ENCODE measurements around the gene FBXW11. TPM values are rescaled to one million over a fixed set of nuclear protein-coding genes. Genes with fewer than 3 reads are reported as not detected.
A peak's percentile ranks its signal among the peaks of the same experiment; 100 is the strongest.

FBXW11 gene
- total and polyA plus RNA-seq, 8 donors = 6.0 to 43.8 (median 25.0) TPM

DNA sequence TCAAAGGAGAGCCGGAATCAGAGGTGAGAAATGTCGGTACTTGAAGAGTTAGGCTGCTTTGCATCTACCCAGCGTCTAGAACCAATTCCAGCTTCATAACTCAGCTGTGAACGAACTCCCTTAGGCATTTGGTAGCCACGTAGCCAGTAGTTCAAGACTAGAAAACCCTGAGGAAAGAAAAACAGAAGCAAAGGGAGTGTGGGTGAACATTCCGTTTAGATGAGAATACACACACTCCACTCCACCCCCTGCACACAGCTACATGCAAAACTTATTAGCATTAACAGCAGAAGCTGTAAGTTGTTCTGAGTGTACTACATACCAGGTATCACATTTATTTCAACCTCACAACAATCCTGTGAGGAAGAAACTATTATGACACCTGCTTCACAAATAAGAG, 142.5 kb downstream of the FBXW11 start:
- Histone ChIP-seq H3K27me3 (no peaks in the 10 kb centered on the region), H3K36me3 (peaks cover 0 to 24% (median 9%) of the 10 kb centered on the region in 3 donors), H3K27ac (no peak overlapping the region), H3K4me1 (no peaks in the 10 kb centered on the region), H3K9me3 (no peaks in the 10 kb centered on the region), H3K4me3 (no peak overlapping the region)
- 84 to 90% methylated on average over 6 of the region's 6 CpGs for WGBS, 2 donors
- ATAC-seq (no peak), DNase-seq (no peak), FAIRE-seq (no peak)
- no peak for TF ChIP-seq CTCF (IDR thresholded peaks at IDR 0.05)
- intact Hi-C loops (cut with DNase I) = no loop called here

DNA sequence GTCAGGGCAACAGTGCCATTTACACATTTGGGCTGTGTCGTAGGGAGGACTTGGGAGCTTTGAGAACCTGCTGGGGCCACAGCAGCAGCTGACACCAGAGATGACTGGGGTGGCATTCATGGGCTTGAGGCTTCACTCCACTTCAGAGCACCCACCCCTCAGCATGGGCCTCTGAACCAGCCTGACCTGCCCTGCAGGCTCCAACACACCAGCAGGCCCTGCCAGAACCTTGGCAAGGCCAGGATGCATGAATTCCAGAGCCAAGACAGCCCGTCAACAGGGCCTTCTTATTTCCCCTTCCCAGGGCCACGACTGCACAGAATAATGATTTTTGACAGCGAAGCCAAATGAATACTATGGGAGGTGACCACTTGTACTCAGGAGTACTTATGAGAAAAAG, 143.8 kb downstream of the FBXW11 start:
- DNase-seq (no peak), FAIRE-seq (no peak), ATAC-seq (peak in 2 of 4 donors; percentile 16 to 30)
- 61 to 62% methylated on average over 4 of the region's 4 CpGs for WGBS, 2 donors
- intact Hi-C loops (cut with DNase I) = no loop called here
- no peaks in the 10 kb centered on the region for H3K27me3 ChIP-seq
- H3K36me3 ChIP-seq = peaks cover 0 to 12% (median 5%) of the 10 kb centered on the region in 3 donors
- no peak overlapping the region for H3K27ac ChIP-seq
- H3K9me3 ChIP-seq = no peaks in the 10 kb centered on the region
- H3K4me1 ChIP-seq = no peaks in the 10 kb centered on the region
- no peak for TF ChIP-seq CTCF (IDR thresholded peaks at IDR 0.05)
- H3K4me3 ChIP-seq = no peak overlapping the region

DNA sequence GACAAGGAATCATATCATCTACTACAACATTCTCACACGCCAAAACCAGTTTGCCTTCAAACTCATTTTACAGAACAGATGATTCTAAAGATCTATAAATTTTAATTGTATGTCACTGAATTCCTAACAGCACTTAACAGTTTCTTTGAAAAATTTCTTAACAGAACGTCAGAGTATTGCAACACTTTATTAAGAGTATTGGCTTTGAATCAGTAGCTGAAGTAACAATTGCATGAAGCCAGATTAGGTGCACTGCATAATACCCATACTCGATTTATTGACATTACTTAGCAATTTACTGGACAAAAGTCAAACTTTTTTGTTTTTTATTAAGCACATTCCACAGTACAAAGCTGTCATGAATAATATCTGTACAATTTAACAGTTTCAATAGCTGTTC, 145.1 kb downstream of the FBXW11 start:
- no peaks in the 10 kb centered on the region for H3K9me3 ChIP-seq
- WGBS, 2 donors = 64 to 66% methylated on average over 3 of the region's 3 CpGs
- H3K36me3 ChIP-seq = peaks cover 0 to 9% (median 0%) of the 10 kb centered on the region in 3 donors
- no peak for DNase-seq
- FAIRE-seq = no peak
- no peak overlapping the region for H3K4me3 ChIP-seq
- H3K4me1 ChIP-seq = no peaks in the 10 kb centered on the region
- H3K27me3 ChIP-seq = no peaks in the 10 kb centered on the region
- no peak for TF ChIP-seq CTCF (IDR thresholded peaks at IDR 0.05)
- H3K27ac ChIP-seq = no peak overlapping the region
- no peak for ATAC-seq
- intact Hi-C loops (cut with DNase I) = no loop called here

DNA sequence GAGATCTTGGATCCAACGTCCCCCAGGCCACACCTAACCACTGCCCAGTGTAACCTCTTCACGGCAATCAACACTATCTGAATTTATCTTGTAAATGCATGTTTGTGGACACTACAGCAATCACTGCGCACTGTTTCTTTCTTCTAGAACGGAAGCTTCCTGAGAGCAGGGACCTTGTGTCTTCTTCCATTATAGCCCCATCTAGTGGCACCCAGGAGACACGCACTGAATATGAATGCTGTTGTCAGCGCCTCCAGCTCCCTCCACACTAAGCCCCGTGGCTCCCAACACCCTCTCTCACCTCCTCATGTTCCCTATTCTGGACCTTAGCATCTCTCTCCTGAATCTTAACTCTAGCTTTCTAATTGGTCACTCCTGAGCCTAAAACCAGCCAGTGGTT, 148.1 kb downstream of the FBXW11 start:
- Histone ChIP-seq H3K27me3 (no peaks in the 10 kb centered on the region), H3K4me1 (no peaks in the 10 kb centered on the region), H3K36me3 (no peaks in the 10 kb centered on the region), H3K4me3 (no peak overlapping the region), H3K27ac (no peak overlapping the region), H3K9me3 (no peaks in the 10 kb centered on the region)
- 95% methylated on average over 7 of the region's 7 CpGs for WGBS, 2 donors
- ATAC-seq = peak in 1 of 4 donors; percentile 20
- TF ChIP-seq CTCF (IDR thresholded peaks at IDR 0.05) = peak in 1 of 4 donors; percentile 15
- intact Hi-C loops (cut with DNase I) = no loop called here
- no peak for DNase-seq
- no peak for FAIRE-seq

DNA sequence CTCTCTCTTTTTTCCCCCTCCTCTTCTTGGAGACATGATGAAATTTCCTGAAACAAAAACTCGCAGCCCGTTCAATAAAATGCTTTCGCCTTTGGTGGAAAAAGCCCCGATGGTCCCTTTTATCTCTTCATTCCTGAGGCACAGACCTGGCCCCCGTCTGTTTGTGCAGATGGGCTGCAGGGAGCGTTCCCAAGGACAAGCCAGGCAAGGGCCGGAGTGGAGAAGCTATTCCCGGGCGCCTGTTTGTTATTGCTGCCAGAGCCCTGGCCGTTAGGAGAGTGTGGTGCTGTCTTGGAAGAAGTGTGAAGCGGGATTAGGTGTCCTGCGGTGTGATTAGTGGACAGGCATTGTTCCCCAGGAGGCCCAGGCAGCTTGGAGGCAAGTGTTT, 149.0 kb downstream of the FBXW11 start:
- DNase-seq (no peak), ATAC-seq (no peak), FAIRE-seq (no peak)
- Histone ChIP-seq H3K36me3 (no peaks in the 10 kb centered on the region), H3K27me3 (no peaks in the 10 kb centered on the region), H3K4me1 (no peaks in the 10 kb centered on the region), H3K4me3 (no peak overlapping the region), H3K9me3 (no peaks in the 10 kb centered on the region), H3K27ac (no peak overlapping the region)
- no peak for TF ChIP-seq CTCF (IDR thresholded peaks at IDR 0.05)
- intact Hi-C loops (cut with DNase I) = no loop called here
- 77 to 80% methylated on average over 12 of the region's 12 CpGs for WGBS, 2 donors
